Femur (tissue), 1 donor: ENCODE data around the gene WIPF3.

ENCODE experiments used
- DNase-seq: peaks from one replicate; pipeline ENCODE4 v3.0.0-alpha.2; 2017

WIPF3 gene

GRCh38 chr7:29852457-29852856 lies 46.1 kb downstream of the WIPF3 start:
- no peak for DNase-seq

GRCh38 chr7:29853072-29853471 lies 46.8 kb downstream of the WIPF3 start:
- DNase-seq: peak; percentile 30

- DNase-seq: no peak
Observed at GRCh38 chr7:29853789-29854188, 47.5 kb downstream of the WIPF3 start.

- DNase-seq: no peak
Observed at GRCh38 chr7:29854257-29854938, 48.1 kb downstream of the WIPF3 start.

- no peak for DNase-seq
Observed at GRCh38 chr7:29857654-29858053, 51.3 kb downstream of the WIPF3 start.

GRCh38 chr7:29858191-29858951 lies 52.1 kb downstream of the WIPF3 start:
- no peak for DNase-seq

GRCh38 chr7:29859104-29859503 lies 52.8 kb downstream of the WIPF3 start:
- no peak for DNase-seq

- DNase-seq: no peak
Observed at GRCh38 chr7:29859524-29860185, 53.3 kb downstream of the WIPF3 start.

- DNase-seq: no peak
Observed at GRCh38 chr7:29860186-29860585, 53.9 kb downstream of the WIPF3 start.

GRCh38 chr7:29861884-29862283 lies 55.6 kb downstream of the WIPF3 start:
- no peak for DNase-seq

GRCh38 chr7:29864656-29865055 lies 58.3 kb downstream of the WIPF3 start:
- no peak for DNase-seq

GRCh38 chr7:29865526-29865925 lies 59.2 kb downstream of the WIPF3 start:
- no peak for DNase-seq

- DNase-seq: peak; percentile 53
Observed at GRCh38 chr7:29866490-29866930, 60.2 kb downstream of the WIPF3 start.

- no peak for DNase-seq
Observed at GRCh38 chr7:29871787-29872398, 65.6 kb downstream of the WIPF3 start.

- no peak for DNase-seq
Observed at GRCh38 chr7:29873644-29874294, 67.5 kb downstream of the WIPF3 start.

- no peak for DNase-seq
Observed at GRCh38 chr7:29875741-29876140, 69.4 kb downstream of the WIPF3 start.

GRCh38 chr7:29877196-29877595 lies 70.9 kb downstream of the WIPF3 start:
- no peak for DNase-seq

GRCh38 chr7:29878081-29878688 lies 71.9 kb downstream of the WIPF3 start:
- peak; percentile 55 for DNase-seq

- no peak for DNase-seq
Observed at GRCh38 chr7:29879609-29880008, 73.3 kb downstream of the WIPF3 start.

GRCh38 chr7:29881724-29882123 lies 75.4 kb downstream of the WIPF3 start:
- DNase-seq: no peak

GRCh38 chr7:29882481-29882880 lies 76.2 kb downstream of the WIPF3 start:
- no peak for DNase-seq
